ENCODE measurements around the gene SULT4A1.

SULT4A1 gene

DNA sequence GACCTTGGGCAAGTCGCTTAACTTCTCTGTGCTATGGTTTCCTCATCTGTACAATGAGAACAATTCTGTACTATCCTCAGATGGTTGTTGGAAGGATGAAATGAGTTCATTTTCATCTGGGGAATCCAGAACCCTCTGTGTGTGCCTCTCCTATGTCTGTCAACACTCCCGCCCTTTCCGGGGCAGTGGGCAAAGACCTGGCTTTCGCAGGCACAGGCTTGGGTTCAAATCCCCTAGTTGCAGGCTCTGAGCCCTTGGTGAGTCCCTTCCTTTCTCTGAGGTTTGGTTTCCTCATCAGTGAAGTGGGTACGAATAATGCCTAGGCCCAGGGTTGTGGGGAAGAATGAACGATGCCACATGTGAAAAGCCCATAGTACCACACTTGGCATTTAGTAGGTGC is 23.5 kb upstream of the SULT4A1 start:
- no peak for ATAC-seq
- no peak for TF ChIP-seq ZNF8 (CRISPR knock-in tag; IDR thresholded peaks at IDR 0.05)
- no peak for TF ChIP-seq TOX (CRISPR knock-in tag; IDR thresholded peaks at IDR 0.05; ENCODE audit: borderline replicate concordance)
- no peak for TF ChIP-seq PPARA (CRISPR knock-in tag; IDR thresholded peaks at IDR 0.05; ENCODE audit: borderline replicate concordance)
- TF ChIP-seq POU6F1 (CRISPR knock-in tag; IDR thresholded peaks at IDR 0.05; ENCODE audit: borderline replicate concordance, low read depth), result no peak
- no peak for TF ChIP-seq GLIS3 (CRISPR knock-in tag; IDR thresholded peaks at IDR 0.05)
- no peak for TF ChIP-seq CSDC2 (CRISPR knock-in tag; IDR thresholded peaks at IDR 0.05)
- TF ChIP-seq TSHZ2 (CRISPR knock-in tag; IDR thresholded peaks at IDR 0.05), result no peak
- no peak for TF ChIP-seq ZFP30 (CRISPR knock-in tag; IDR thresholded peaks at IDR 0.05)
- TF ChIP-seq ZFP3 (CRISPR knock-in tag; IDR thresholded peaks at IDR 0.05), result no peak
- no peak for TF ChIP-seq ARNTL (CRISPR knock-in tag; IDR thresholded peaks at IDR 0.05; ENCODE audit: borderline replicate concordance, low read depth)
- no peak for TF ChIP-seq ZNF565 (CRISPR knock-in tag; conservative IDR thresholded peaks at IDR 0.05; ENCODE audit: low read depth)
- no peak for TF ChIP-seq CSRNP3 (CRISPR knock-in tag; IDR thresholded peaks at IDR 0.05)
- no peak for TF ChIP-seq ESRRG (CRISPR knock-in tag; IDR thresholded peaks at IDR 0.05)
- TF ChIP-seq, protein P1, sequence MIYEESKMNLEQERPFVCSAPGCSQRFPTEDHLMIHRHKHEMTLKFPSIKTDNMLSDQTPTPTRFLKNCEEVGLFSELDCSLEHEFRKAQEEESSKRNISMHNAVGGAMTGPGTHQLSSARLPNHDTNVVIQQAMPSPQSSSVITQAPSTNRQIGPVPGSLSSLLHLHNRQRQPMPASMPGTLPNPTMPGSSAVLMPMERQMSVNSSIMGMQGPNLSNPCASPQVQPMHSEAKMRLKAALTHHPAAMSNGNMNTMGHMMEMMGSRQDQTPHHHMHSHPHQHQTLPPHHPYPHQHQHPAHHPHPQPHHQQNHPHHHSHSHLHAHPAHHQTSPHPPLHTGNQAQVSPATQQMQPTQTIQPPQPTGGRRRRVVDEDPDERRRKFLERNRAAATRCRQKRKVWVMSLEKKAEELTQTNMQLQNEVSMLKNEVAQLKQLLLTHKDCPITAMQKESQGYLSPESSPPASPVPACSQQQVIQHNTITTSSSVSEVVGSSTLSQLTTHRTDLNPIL (CRISPR knock-in tag; IDR thresholded peaks at IDR 0.05; ENCODE audit: low read depth), result no peak
- TF ChIP-seq ZC3H10 (CRISPR knock-in tag; IDR thresholded peaks at IDR 0.05), result no peak
- no peak for TF ChIP-seq SNAI2 (CRISPR knock-in tag; IDR thresholded peaks at IDR 0.05)
- TF ChIP-seq RARB (CRISPR knock-in tag; IDR thresholded peaks at IDR 0.05), result no peak
- TF ChIP-seq OSR1 (CRISPR knock-in tag; IDR thresholded peaks at IDR 0.05), result no peak
- TF ChIP-seq, protein P2, sequence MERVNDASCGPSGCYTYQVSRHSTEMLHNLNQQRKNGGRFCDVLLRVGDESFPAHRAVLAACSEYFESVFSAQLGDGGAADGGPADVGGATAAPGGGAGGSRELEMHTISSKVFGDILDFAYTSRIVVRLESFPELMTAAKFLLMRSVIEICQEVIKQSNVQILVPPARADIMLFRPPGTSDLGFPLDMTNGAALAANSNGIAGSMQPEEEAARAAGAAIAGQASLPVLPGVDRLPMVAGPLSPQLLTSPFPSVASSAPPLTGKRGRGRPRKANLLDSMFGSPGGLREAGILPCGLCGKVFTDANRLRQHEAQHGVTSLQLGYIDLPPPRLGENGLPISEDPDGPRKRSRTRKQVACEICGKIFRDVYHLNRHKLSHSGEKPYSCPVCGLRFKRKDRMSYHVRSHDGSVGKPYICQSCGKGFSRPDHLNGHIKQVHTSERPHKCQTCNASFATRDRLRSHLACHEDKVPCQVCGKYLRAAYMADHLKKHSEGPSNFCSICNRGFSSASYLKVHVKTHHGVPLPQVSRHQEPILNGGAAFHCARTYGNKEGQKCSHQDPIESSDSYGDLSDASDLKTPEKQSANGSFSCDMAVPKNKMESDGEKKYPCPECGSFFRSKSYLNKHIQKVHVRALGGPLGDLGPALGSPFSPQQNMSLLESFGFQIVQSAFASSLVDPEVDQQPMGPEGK (CRISPR knock-in tag; IDR thresholded peaks at IDR 0.05; ENCODE audit: borderline replicate concordance), result no peak
- no peak for TF ChIP-seq ISL1 (CRISPR knock-in tag; IDR thresholded peaks at IDR 0.05)

DNA sequence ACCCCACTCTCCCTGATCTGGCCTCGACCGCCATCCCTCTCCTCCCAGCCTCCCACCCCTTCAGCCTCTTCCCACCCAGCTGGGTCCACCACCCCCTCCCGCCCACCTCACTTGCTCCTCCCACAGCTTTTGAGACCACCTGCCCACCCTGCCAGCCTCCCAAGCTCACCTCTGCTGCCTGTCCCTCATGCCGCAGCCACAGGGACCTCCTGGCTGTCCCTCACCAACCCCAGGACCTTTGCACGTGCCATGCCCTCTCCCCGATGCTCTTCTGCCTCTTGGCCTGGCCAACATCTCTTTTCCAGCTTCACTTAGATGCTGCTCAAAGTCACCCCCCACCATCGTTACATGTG is 23.0 kb upstream of the SULT4A1 start:
- ATAC-seq, result no peak
- no peak for TF ChIP-seq TCF4 (CRISPR knock-in tag; IDR thresholded peaks at IDR 0.05; ENCODE audit: borderline replicate concordance)
- TF ChIP-seq ESRRG (CRISPR knock-in tag; IDR thresholded peaks at IDR 0.05), result no peak
- no peak for TF ChIP-seq ZFP3 (CRISPR knock-in tag; IDR thresholded peaks at IDR 0.05)
- TF ChIP-seq CSDC2 (CRISPR knock-in tag; IDR thresholded peaks at IDR 0.05), result no peak
- TF ChIP-seq, protein P2 (CRISPR knock-in tag; IDR thresholded peaks at IDR 0.05; ENCODE audit: borderline replicate concordance), result no peak
- TF ChIP-seq TOX (CRISPR knock-in tag; IDR thresholded peaks at IDR 0.05; ENCODE audit: borderline replicate concordance), result no peak
- no peak for TF ChIP-seq BACH2 (CRISPR knock-in tag; IDR thresholded peaks at IDR 0.05; ENCODE audit: borderline replicate concordance)
- no peak for TF ChIP-seq TSHZ2 (CRISPR knock-in tag; IDR thresholded peaks at IDR 0.05)
- TF ChIP-seq ARNTL (CRISPR knock-in tag; IDR thresholded peaks at IDR 0.05; ENCODE audit: borderline replicate concordance, low read depth), result no peak
- TF ChIP-seq ZC3H10 (CRISPR knock-in tag; IDR thresholded peaks at IDR 0.05), result no peak
- TF ChIP-seq ZNF565 (CRISPR knock-in tag; conservative IDR thresholded peaks at IDR 0.05; ENCODE audit: low read depth), result no peak
- TF ChIP-seq ISL1 (CRISPR knock-in tag; IDR thresholded peaks at IDR 0.05), result no peak
- no peak for TF ChIP-seq ZFP30 (CRISPR knock-in tag; IDR thresholded peaks at IDR 0.05)
- no peak for TF ChIP-seq ZNF70 (CRISPR knock-in tag; IDR thresholded peaks at IDR 0.05)
- no peak for TF ChIP-seq GLIS3 (CRISPR knock-in tag; IDR thresholded peaks at IDR 0.05)
